ENCODE measurements around the gene PLRG1. TPM values are rescaled to one million over a fixed set of nuclear protein-coding genes. Genes with fewer than 3 reads are reported as not detected.

PLRG1 gene
- total RNA-seq, 1 experiment from 2014 or later = 105 TPM

DNA sequence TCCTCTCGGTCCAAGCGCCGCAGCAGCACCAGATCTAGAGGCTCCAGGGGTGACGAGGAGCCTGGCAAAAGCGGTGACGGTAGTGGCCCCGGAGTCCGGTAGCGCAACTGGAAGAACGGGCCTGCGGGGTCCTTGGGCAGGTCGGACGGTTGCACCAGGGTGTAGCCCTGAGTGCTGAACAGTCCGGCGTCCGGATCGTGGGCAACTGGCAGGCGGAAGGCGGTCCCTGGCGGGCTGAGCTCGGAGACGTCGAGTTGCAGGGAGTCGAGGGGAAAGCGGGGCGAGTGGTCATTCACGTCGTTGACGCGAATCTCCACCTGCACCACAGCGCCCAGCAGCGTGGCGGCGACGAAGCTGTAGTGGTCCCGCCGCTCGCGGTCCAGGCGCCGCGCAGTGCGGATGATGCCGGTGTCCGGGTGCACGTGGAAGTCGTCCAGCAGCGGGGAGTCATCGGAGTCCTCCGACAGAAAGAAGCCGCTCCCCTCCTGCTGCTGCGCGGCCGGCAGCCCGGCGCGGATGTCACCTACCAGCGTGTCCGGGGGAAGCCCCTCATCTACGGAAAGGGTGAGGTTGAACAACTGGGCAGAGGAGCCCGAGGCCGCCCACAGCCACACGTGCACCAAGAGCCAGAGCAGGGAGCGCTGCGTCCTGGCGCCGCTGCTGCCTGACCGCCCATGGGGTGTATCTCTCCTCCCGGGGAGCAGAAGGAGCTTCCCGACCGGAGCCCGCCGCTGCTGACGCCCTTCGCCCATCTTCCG, 59.4 kb downstream of the PLRG1 start:
- DNase-seq (ENCODE audit: low read depth) = peak; percentile 3
- in situ Hi-C loops (cut with HindIII; ENCODE audit: low pct_unique_long_range_greater_than_20kb, low sequenced_read_pairs) = no loop called here

DNA sequence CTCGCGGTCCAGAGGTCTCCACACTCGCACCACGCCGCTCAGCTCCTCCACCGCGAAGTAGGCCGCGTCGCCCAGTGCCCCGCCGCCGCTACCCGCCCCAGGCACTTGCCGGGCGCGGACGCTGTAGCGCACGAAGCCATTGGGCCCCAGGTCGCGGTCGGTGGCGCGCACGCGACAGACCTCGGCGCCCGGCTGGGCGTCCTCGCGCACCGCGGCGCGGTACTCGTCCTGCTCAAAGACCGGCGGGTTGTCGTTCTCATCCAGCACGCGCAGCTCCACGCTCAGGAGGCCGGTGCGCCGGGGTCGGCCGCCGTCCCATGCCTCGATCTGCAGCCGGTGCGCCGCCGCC, 60.0 kb downstream of the PLRG1 start:
- no peak for DNase-seq (ENCODE audit: low read depth)

DNA sequence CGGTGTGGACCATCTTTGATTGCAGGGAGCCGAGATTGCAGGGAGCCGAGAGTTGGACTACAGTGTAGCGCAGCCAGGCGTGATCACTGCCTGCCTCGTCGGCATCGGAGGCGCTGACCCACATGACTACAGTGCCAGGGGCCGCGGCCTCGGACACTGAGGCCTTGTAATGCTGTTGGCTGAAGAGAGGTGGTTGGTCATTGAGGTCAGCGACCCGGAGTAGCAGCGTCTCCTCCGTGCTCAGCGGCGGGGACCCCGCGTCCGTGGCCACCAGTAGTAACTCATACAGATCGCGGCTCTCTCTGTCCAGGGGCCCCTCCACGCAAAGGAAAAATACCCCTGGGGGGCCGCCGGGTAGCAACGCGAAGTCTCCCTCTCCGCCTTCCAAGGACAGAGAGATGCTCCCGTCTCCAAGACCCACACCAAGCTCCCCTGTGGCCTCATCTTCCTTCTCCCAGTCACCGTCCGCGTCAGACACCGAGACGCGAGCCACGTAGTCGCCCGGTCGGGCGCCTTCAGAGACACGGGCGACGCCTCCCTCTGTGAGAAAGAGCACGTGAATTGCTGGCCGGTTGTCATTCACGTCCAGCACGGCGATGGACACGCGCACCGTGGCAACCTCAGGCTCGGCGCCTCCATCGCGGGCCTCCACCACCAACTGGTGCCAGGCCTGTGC, 60.5 kb downstream of the PLRG1 start:
- no peak for DNase-seq (ENCODE audit: low read depth)
- in situ Hi-C loops (cut with HindIII; ENCODE audit: low pct_unique_long_range_greater_than_20kb, low sequenced_read_pairs) = no loop called here

More for the DNA sequence above, 60.0 kb downstream of the PLRG1 start:
- in situ Hi-C loops (cut with HindIII; ENCODE audit: low pct_unique_long_range_greater_than_20kb, low sequenced_read_pairs) = no loop called here

DNA sequence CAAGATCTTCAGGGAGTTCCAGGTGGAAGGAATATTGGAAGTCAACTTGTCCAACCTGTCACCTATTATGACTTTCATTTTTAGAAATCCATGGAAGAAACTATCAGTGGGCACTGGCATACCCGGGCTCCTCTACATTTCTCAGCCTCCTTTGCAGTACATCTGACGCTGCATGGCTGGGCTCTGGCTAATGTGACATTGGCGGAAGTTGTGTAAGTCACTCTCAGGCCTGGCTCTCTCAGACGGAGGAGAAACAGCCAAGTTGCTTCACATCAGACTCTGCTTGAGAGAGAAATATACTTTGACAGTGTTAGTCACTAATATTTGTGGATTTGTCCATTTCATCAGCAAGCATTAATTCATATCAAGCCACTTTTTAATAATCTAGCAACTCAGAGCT, 63.1 kb downstream of the PLRG1 start:
- DNase-seq (ENCODE audit: low read depth) = no peak
- in situ Hi-C loops (cut with HindIII; ENCODE audit: low pct_unique_long_range_greater_than_20kb, low sequenced_read_pairs) = no loop called here

DNA sequence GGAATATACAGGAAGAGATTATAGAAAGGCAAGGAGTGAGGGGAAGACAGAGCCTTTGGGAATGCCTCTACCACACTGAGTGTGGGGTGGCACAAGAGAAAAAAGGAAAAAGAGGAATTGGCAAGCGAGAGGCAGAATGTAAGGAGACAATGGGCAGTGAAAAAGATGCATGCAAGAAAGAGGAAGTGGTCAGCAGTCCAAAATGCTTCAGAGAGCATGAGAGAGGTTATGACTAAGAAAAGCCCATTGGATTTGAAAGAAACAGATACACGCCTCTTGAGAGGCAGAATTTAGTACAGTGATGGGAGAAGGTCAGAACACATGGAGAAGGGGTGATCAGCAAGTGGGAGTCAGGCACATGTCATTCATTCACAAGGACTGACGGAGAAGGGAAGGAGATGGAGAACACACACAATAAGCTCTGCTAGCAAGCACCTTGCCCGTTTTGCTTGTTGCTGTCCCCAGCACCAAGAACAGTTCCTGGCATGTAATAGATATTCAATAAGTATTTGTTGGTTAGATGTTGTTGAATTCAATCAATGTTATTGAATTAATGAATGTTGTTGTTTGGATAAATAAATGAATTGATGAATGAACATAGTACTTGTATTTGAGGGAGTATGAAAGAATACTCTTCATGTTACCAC, 65.0 kb downstream of the PLRG1 start:
- no peak for DNase-seq (ENCODE audit: low read depth)
- in situ Hi-C loops (cut with HindIII; ENCODE audit: low pct_unique_long_range_greater_than_20kb, low sequenced_read_pairs) = no loop called here

Other genes with a start within 250 kb of the PLRG1 start
- 0.34 and 3.0 TPM in 2 replicates for gene DCHS2, start 58.6 kb downstream of the PLRG1 start, total RNA-seq (2014; rRNA removed; shearing (Covaris generic); ENCODE audit: low replicate concordance)
- 0.37 TPM in 1 of 2 replicates, not detected in the other for gene FGB, start 12.6 kb upstream of the PLRG1 start, total RNA-seq (2014; rRNA removed; shearing (Covaris generic); ENCODE audit: low replicate concordance)
- gene FGA, start 40.3 kb upstream of the PLRG1 start, total RNA-seq (2014; rRNA removed; shearing (Covaris generic); ENCODE audit: low replicate concordance) = not detected in 2 replicates
- gene FGG, start 62.3 kb upstream of the PLRG1 start, total RNA-seq (2014; rRNA removed; shearing (Covaris generic); ENCODE audit: low replicate concordance) = not detected in 2 replicates
- gene LRAT, start 193.6 kb upstream of the PLRG1 start, total RNA-seq (2014; rRNA removed; shearing (Covaris generic); ENCODE audit: low replicate concordance) = 0.17 TPM in 2 replicates
- gene RBM46, start 230.9 kb upstream of the PLRG1 start, total RNA-seq (2014; rRNA removed; shearing (Covaris generic); ENCODE audit: low replicate concordance) = 3.5 TPM in 1 of 2 replicates, not detected in the other